IPS DF 19.7 (cell line): ENCODE measurements around the gene SPSB2.
"Not testable (repeated sequence)": the region's sequence is repeated elsewhere in the genome, so short reads cannot be mapped to it uniquely, and the experiment has no call there.

Experiments
- DNase-seq: peaks from one replicate; pipeline ENCODE4 v3.0.0-alpha.2; 2013; ENCODE audit warnings: low read depth, low spot score

SPSB2 gene

DNA sequence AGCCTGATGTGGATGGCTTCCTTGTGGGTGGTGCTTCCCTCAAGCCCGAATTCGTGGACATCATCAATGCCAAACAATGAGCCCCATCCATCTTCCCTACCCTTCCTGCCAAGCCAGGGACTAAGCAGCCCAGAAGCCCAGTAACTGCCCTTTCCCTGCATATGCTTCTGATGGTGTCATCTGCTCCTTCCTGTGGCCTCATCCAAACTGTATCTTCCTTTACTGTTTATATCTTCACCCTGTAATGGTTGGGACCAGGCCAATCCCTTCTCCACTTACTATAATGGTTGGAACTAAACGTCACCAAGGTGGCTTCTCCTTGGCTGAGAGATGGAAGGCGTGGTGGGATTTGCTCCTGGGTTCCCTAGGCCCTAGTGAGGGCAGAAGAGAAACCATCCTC, 2.8 kb downstream of the SPSB2 start:
- not testable (repeated sequence) for DNase-seq

DNA sequence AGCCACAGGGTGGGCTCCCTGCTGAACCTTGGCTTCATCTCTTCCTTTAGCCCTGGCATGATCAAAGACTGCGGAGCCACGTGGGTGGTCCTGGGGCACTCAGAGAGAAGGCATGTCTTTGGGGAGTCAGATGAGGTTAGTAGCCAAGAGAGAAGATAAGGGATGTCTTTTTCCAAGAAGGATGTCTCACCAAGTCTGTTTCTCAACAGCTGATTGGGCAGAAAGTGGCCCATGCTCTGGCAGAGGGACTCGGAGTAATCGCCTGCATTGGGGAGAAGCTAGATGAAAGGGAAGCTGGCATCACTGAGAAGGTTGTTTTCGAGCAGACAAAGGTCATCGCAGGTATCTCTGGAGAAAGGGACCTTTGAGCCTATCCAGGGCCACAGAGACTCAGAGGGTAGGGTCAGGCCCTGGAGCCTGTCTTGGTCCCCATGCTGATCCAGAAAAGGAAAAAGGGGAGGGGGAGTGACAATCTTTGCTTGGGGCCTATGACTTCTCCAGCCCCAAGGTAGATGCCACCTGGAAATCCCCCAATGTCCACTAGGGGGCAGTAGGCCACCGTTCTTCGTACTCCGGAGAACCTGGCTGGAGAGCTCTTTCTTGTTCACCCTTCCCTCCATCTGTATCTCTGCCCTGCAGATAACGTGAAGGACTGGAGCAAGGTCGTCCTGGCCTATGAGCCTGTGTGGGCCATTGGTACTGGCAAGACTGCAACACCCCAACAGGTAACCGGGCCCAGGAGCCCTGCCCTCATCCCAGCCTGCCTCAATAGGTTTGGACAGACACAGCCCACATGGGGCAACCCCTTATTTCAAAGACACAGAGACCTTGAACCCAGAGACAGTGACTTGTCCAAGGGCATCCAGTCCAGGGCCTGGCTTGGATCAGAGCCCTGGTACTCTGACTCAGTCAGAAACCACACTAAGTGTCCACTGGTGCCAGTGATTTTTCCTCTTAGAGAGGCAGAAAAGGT, 3.8 kb downstream of the SPSB2 start:
- DNase-seq, result no peak

DNA sequence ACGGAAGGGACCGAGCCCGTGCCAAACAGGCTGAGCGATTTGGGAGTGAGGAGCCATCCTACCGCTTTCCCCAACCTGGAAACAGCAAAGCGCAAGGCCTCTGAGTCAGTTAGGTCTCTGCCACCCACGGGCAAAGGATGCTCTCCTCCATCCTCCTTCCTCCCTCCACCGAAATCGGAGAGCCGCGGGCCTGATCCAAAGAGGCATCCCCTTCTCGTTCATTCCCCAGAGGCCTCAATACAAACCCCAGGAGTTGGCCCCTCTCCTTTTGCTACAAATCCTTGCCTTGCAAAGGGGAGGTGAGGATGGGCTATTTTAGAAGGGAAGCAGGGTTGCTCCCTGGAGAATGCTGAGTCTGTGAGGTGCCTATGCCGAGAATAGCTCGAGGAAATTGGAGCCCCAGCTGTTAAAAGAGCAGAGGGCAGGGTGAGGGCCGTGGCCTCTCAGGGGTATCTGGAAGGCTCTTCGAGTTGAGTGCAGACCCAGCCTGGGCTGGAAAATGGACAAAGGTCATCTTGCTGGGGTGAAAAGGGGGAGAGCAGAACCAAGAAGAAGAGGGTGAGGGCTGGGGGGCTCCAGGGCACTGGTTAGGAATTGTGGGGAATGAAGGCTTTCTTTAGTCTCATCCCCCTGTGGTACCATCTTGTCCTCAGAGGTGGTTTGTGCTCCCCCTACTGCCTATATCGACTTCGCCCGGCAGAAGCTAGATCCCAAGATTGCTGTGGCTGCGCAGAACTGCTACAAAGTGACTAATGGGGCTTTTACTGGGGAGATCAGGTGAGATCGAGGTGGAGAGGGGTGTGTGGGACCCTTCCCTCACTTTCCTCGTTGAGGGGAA, 4.7 kb downstream of the SPSB2 start:
- no peak for DNase-seq

DNA sequence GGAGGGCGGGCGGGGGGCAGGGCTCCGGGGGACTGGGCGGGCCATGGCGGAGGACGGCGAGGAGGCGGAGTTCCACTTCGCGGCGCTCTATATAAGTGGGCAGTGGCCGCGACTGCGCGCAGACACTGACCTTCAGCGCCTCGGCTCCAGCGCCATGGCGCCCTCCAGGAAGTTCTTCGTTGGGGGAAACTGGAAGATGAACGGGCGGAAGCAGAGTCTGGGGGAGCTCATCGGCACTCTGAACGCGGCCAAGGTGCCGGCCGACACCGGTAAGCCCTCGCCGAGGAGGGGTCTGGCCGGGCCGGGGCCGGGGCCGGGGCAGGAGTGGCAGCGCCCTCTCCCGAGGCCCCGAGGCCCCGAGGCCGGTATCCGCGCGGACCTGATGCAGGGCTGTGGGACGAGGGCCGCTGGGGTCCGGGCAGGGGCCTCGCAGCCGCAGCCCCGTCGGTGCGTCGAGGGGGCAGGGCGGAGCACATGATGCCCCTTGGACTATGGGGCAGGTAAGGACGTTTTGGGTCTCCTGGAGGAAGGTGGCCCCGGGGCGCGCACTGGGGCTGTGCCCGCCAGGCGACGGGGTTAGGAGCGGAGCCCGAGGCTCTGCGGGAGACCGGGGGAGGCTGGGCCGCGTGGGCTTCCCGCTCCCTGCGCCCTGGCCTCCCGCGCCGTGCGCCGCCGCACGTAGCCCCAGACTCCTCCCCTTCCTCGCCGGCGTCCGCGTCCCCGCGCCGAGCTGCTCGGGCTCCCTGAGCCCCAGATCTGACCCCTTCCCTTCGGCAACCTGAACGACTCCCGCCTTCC, 5.5 kb downstream of the SPSB2 start, which contains the start of gene TPI1:
TPI1 (plus strand) TSS at position 119 of the 798 bp plus-strand sequence; CDS start at position 155, 36 bp downstream.
- no peak for DNase-seq

DNA sequence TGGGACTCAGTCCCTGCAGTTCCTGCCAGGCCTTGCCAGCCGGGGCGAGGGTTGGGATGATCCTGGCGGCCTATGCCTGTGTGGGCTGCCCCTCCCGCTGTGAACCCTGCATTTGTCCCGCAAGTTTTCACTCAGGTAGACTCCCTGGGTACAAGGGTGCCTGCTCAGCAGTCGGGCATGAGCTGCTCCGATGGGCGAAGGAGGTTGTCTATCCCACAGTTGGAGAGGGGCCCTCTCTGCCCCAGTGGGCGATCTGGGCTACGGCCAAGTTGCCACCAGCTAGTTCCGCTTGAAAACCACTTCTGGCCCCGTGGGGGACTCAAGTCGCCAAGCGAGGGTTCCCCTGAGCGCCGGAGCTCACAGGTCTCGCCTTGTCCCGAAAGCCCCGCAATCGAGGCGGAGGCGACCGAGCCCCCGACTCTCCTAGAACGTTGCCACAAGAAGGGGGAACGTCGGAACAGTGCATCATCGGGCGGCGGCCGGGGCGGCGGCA, 6.1 kb downstream of the SPSB2 start:
- no peak for DNase-seq

DNA sequence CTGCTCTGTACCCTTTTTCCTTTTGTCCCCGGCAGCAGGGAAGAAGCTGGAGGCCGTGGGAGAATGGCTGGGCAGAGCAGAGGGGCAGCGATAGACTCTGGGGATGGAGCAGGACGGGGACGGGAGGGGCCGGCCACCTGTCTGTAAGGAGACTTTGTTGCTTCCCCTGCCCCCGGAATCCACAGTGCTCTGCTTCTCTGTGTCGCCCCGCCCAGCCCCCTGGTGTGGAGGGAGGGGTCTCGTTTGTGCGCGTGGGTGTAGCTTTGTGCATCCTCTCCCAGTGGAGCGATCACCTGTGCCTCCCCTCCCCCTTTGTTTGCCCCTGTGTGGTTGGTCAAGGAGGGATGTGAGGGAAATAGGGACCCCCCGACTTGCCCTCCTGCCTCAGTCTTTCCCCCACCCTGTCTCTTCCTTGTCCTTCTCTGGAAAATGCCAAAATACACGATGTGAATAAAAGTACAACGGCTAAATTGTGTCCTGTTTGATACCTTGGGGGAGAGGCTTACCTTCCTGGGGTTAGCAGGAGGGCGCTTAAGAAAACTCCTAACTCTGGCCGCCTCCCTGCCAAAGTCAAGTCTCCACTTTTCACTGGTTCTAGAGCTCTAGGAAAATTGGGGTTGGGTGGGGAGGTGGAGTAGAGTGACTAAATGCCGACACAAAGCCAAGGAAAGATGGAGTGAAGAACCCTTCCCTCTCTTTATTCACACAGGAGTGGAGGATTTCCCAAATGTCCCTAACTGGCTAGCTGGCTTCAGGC, 6.8 kb downstream of the SPSB2 start:
- DNase-seq, result no peak

DNA sequence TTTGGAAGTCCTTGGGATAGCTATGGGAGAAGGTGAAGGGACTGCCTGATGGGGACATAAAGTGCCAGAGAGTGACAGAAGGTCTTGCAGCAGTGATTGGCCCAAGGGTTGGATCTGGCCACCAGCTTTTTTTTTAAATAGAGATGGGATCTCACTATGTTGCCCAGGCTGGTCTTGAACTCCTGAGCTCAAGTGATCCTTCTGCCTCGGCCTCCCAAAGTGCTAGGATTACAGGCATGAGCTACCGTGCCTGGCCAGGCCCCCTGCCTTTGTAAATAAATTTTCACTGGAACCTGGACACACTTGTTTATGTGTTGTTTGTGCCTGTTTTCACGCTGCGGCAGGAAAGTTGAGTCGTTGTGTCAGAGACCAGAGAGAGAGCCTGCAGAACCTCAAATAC, 7.8 kb downstream of the SPSB2 start:
- not testable (repeated sequence) for DNase-seq

DNA sequence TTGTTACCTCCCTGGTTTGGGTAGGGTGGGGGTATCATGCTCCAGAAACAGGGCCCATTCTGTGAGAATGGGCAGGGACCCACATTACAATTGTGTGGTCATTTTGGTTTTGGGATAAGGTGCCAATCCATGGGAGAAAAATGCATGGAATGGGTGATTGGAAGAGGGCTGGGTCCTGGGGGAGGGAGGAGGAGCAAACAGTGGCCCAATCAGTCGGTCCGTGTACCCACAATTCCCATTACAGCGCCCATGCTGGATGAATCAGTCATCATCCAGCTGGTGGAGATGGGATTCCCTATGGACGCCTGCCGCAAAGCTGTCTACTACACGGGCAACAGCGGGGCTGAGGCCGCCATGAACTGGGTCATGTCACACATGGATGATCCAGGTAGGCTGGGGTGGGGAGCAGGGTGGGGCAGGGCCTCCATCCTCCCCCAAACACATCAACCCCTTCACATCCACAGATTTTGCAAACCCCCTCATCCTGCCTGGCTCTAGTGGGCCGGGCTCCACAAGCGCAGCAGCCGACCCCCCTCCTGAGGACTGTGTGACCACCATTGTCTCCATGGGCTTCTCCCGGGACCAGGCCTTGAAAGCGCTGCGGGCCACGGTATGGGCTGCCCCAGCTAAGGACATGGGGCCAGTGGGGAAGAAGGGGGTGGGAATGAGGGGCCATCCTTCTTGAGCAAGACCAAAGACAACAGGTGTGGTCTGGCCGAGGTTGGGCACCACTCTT, 9.3 kb downstream of the SPSB2 start:
- no peak for DNase-seq

DNA sequence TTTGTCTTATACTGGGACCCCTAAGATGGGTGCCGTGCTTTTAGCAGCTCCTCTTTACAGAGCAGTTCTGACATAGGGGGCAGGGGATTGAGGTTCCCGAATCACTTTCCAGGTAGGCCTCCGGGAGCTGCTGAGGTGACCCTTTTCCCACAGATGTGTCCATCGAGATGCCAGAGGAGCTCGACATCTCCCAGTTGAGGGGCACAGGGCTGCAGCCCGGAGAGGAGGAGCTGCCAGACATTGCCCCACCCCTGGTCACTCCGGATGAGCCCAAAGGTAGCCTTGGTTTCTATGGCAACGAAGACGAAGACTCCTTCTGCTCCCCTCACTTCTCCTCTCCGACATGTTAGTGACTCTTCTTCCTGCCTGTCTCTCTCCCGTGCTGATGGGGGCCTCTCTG, 10.1 kb downstream of the SPSB2 start:
- DNase-seq, result no peak

DNA sequence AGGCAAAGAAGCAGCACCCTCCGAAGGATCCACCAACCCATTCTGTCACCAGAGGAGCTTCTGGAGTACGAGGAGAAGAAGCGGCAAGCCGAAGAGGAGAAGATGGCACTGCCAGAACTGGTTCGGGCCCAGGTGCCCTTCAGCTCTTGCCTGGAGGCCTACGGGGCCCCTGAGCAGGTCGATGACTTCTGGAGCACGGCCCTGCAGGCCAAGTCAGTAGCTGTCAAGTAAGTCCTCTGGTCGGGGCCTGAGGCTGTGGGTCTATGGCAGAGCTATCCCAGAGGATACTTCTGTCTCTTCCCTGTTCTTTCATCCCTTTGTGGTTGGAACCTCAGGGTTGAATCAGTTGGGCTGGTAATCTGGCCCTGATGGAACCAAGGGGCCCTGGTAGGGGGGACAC, 11.7 kb downstream of the SPSB2 start:
- DNase-seq, result no peak

DNA sequence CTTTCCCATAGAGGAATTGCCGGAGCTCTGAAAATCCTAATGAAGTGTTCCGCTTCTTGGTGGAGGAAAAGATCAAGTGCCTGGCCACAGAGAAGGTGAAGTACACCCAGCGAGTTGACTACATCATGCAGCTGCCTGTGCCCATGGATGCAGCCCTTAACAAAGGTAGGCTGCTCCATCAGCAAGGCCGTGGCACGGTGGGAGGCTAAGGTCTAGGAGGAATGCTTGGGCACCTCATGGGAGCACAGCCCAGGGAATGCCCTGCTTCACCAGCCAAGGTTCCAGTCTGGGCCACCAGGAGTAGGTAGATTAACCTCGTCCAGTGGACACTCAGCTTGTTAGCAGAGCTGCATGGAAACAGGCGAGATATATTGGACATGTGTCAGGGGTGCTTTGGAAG, 12.2 kb downstream of the SPSB2 start:
- no peak for DNase-seq

DNA sequence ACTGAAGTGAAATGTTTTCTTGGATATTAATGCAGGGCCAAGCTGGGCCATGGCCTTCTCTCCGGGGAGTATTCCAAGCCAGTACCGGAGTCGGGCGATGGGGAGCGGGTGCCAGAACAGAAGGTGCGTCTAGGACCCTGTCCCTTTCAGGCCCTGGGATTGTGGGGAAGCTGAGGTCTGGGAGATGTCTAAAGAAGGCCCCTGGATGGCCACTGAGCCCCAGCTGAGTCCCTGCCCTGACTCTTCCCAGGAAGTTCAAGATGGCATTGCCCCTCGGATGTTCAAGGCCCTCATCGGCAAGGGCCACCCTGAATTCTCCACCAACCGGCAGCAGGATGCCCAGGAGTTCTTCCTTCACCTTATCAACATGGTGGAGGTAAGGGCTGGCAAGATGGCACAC, 13.0 kb downstream of the SPSB2 start:
- DNase-seq, result no peak

DNA sequence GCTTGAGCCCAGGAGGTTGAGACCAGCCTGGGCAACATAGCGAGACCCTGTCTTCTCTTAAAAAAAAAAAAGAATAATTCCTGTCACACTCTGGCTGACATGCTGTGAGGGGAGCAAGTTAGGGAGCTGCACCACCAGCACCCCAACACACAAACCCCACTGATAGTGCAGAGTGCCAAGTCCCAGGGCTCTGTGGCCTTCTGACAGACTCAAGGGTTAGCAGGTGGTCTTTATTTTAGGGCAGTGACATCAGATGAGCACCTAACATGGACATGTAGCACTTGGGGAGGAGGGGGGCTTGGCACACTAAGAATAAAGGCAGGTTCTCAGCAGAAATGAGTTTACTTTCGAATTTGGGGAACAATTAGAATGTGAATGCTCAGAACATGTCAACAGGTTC, 14.3 kb downstream of the SPSB2 start:
- no peak for DNase-seq

DNA sequence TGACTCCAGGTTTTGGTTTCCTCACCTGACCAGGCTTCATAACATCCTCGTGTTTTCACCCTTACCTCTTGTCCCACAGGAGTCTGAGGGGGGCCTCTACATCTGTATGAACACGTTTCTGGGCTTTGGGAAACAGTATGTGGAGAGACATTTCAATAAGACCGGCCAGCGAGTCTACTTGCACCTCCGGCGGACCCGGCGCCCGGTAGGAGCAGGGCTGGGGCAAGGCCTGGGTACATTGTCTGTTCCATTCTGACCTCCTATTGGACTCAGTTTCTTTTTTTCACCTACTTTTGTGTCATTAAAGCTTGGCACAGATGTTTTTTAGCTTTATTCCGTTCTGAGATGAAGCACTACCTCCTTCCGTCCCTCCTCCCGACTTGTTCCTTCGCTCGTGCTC, 17.8 kb downstream of the SPSB2 start:
- DNase-seq, result no peak

DNA sequence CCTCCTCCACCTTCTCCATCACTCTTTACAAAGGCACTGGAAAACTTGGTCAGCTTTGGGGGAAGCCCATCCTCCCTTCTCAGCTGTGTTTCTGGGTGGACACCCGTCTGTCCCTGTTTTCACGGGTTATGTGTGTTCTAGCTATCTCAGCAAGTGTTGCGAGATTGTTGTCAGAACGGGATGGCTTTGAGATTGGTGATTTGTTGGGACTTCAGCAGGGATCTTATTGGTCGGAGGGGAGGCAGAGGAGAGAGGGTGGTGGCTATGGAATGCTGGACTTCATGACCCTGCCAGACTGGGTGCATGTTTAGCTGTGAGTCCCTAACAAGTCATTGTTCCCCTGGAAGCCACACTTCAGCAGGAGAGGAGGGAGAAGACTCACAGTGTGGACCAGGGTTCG, 19.1 kb downstream of the SPSB2 start:
- no peak for DNase-seq

DNA sequence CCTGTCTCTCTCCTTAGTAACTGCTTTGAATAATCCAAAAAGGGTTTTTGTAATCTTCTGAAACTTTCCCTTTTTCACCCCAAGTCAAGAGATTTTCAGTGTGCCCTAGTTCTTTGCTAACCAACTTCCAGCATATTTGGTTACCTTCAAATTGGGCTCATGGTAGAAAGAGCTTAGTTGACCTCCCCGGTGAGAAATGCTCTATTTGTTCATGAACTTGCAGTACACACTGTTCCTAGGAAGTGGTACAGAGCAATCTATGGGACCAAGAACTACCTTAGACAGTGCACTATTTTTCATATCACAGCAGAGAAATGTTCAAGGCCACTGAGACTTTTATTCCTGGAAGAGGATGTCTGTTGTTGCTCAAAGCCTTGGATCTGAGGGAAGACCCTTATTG, 19.5 kb downstream of the SPSB2 start:
- no peak for DNase-seq

DNA sequence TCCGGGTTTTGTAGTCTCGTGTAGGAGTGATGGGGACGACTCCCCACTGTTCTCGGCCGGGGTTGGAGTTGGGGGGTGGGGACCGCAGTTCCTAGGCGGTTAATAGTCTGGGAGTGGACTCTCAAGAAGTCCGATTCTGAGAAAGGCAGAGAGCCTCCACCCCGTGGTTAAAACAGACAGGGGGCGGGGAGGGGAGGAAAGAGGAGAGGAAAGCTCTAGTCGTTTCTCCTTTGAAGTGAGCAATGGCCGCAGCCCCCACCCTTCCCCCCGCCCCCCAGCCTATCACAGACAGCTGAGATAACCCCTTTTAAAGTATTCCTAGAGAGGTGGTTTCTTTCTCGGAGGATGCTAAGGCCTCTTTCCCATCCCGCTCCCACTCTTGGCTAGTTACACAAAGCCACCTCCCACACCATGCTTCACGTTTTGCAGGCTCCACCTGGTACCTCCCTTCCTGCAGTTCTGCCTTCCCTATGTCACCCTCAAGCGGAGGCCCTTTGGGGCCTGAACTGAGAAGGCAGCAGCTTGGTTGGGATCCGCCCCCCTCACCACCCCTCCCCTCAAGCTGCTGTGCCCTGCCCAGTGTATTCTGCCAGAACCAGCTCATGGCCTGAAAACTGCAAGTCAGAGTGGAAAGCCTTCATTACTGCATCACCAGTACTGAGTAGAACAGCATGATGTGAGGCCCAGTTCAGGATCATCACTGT, 20.3 kb downstream of the SPSB2 start:
- no peak for DNase-seq

DNA sequence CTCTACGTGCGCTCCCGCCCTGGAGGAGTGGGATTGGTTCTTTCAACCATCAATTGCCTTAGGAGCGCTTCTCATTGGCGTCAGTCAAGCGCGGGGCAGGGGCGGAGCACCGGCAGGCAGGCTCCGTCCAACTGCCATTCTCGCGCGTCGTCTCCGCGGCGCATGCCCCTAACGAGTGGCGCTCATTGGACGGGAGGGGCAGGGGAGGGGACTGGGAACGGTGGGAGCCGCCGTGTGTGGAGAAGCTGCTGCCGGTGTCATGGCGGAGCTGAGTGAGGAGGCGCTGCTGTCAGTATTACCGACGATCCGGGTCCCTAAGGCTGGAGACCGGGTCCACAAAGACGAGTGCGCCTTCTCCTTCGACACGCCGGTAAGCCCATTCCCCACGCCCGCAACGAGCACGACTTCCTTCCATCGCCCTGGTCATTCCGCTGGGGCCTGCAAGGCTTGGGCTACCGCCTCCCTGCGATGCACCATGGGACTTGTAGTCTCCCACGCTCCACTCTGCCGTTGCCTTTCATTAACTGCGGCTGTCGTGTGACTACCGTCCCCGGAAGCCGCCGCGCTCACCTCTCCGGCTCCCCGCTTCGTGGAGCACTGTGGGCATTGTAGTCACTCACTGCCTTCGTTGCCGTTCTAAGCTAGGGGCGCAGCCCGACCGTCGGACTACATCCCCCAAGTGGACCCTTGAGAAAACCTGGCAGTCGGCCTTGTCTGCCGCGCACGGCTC, 21.0 kb downstream of the SPSB2 start, which contains the start of gene USP5:
USP5 (plus strand) TSS at position 230 of the 730 bp plus-strand sequence; CDS start at position 260, 30 bp downstream.
- peak; percentile 100 for DNase-seq
